ENCODE data around the gene SLC43A2. TPM values are rescaled to one million over a fixed set of nuclear protein-coding genes. Genes with fewer than 3 reads are reported as not detected.

The SLC43A2 gene
- total and polyA plus RNA-seq, 2 of the 13 experiments (the other 11 are each of a cell fraction or from before 2014, with no cell fraction given): 7.3 to 20.0 TPM

GRCh38 chr17:1597861-1598342, 30.7 kb downstream of the SLC43A2 start (continued):
- TF ChIP-seq FOXP4 (CRISPR knock-in tag; IDR thresholded peaks at IDR 0.05) (peak; percentile 75), SAP130 (CRISPR knock-in tag; IDR thresholded peaks at IDR 0.05; ENCODE audit: low read depth) (peak; percentile 85), ATF7 (IDR thresholded peaks at IDR 0.05) (no peak), ATF7 (CRISPR knock-in tag; IDR thresholded peaks at IDR 0.05) (no peak), ZNF549 (CRISPR knock-in tag; IDR thresholded peaks at IDR 0.05) (no peak), POGK (CRISPR knock-in tag; conservative IDR thresholded peaks at IDR 0.05) (no peak), ZNF276 (CRISPR knock-in tag; IDR thresholded peaks at IDR 0.05; ENCODE audit: low read depth) (0 out of 2 replicates have a peak, but pooled peaks have one; percentile 15), NFE2 (CRISPR knock-in tag; IDR thresholded peaks at IDR 0.05) (no peak), ZNF543 (CRISPR knock-in tag; IDR thresholded peaks at IDR 0.05) (0 out of 2 replicates have a peak, but pooled peaks have one; percentile 55), ZNF18 (CRISPR knock-in tag; IDR thresholded peaks at IDR 0.05; ENCODE audit: insufficient replicate concordance) (no peak), KDM5A (IDR thresholded peaks at IDR 0.05; ENCODE audit: borderline replicate concordance, low read length) (no peak), ARID5B (CRISPR knock-in tag; IDR thresholded peaks at IDR 0.05) (peak; percentile 83), TFE3 (CRISPR knock-in tag; IDR thresholded peaks at IDR 0.05) (0 out of 2 replicates have a peak, but pooled peaks have one; percentile 25)

All from HepG2 (cell line).